ENCODE results near the gene AGPAT1. TPM values are rescaled to one million over a fixed set of nuclear protein-coding genes. Genes with fewer than 3 reads are reported as not detected.

AGPAT1 gene
- total and polyA plus RNA-seq, 2 of the 13 experiments (the other 11 are each of a cell fraction or from before 2014, with no cell fraction given): 51.3 to 139 TPM

DNA sequence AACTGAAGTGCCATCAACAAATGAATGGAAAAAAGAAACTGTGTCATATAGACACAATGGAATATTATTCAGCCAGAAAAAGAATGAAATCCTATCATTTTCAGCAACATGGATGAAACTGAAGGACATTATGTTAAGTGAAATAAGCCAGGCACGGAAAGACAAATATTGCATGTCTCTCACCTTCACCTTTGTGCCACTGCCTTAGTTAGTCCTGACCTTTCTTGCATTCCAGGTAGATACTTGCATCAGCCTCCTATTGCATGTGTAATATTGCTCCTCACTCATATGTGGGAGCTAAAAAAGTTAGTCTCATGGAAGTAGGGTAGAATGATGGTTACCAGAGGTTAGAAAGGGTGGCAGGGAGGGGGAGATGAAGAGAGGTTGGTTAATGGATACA is 33.1 kb upstream of the AGPAT1 start (continued):
- no peak for TF ChIP-seq MXI1 (IDR thresholded peaks at IDR 0.05; ENCODE audit: borderline replicate concordance, low read depth, low read length)
- no peak for TF ChIP-seq PREB (CRISPR knock-in tag; IDR thresholded peaks at IDR 0.05)
- peak; percentile 21 for TF ChIP-seq TEAD3 (CRISPR knock-in tag; optimal IDR thresholded peaks at IDR 0.05; ENCODE audit: borderline replicate concordance)
- TF ChIP-seq IKZF1 (IDR thresholded peaks at IDR 0.05): no peak
- no peak for TF ChIP-seq AKAP8 (CRISPR knock-in tag; IDR thresholded peaks at IDR 0.05)
- TF ChIP-seq FOSL2 (CRISPR knock-in tag; IDR thresholded peaks at IDR 0.05): no peak
- no peak for TF ChIP-seq ZBTB8A (CRISPR knock-in tag; IDR thresholded peaks at IDR 0.05; ENCODE audit: borderline replicate concordance, low read depth)
- no peak for TF ChIP-seq ZFP62 (CRISPR knock-in tag; IDR thresholded peaks at IDR 0.05)
- no peak for TF ChIP-seq ATRX (CRISPR knock-in tag; IDR thresholded peaks at IDR 0.05; ENCODE audit: borderline replicate concordance)
- peak in 1 of 2 experiments; percentile 95; a peak in 2 of 4 replicates for TF ChIP-seq ATF4 (CRISPR knock-in tag; IDR thresholded peaks at IDR 0.05)
- TF ChIP-seq CEBPB (IDR thresholded peaks at IDR 0.05; ENCODE audit: borderline replicate concordance, low read depth, low read length): peak; percentile 71
- no peak for TF ChIP-seq SNAPC5 (CRISPR knock-in tag; IDR thresholded peaks at IDR 0.05; ENCODE audit: borderline replicate concordance)
- TF ChIP-seq HIC2 (CRISPR knock-in tag; IDR thresholded peaks at IDR 0.05; ENCODE audit: low read depth): no peak
- TF ChIP-seq SP1 (IDR thresholded peaks at IDR 0.05): no peak
- no peak for TF ChIP-seq SP1 (CRISPR knock-in tag; IDR thresholded peaks at IDR 0.05)
- TF ChIP-seq ZNF660 (CRISPR knock-in tag; IDR thresholded peaks at IDR 0.05; ENCODE audit: borderline replicate concordance, low read depth): no peak
- TF ChIP-seq POLR2G (IDR thresholded peaks at IDR 0.05; ENCODE audit: low read depth, low read length): no peak
- TF ChIP-seq, protein P1, sequence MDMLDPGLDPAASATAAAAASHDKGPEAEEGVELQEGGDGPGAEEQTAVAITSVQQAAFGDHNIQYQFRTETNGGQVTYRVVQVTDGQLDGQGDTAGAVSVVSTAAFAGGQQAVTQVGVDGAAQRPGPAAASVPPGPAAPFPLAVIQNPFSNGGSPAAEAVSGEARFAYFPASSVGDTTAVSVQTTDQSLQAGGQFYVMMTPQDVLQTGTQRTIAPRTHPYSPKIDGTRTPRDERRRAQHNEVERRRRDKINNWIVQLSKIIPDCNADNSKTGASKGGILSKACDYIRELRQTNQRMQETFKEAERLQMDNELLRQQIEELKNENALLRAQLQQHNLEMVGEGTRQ (IDR thresholded peaks at IDR 0.05; ENCODE audit: low read depth, low read length): no peak
- TF ChIP-seq, protein P1 (CRISPR knock-in tag; IDR thresholded peaks at IDR 0.05; ENCODE audit: borderline replicate concordance): no peak
- TF ChIP-seq ZNF614 (CRISPR knock-in tag; IDR thresholded peaks at IDR 0.05; ENCODE audit: borderline replicate concordance): no peak
- TF ChIP-seq ZBTB4 (CRISPR knock-in tag; IDR thresholded peaks at IDR 0.05; ENCODE audit: borderline replicate concordance): no peak
- no peak for TF ChIP-seq ZNF317 (CRISPR knock-in tag; IDR thresholded peaks at IDR 0.05)
- TF ChIP-seq ESRRA (CRISPR knock-in tag; IDR thresholded peaks at IDR 0.05; ENCODE audit: low read depth): peak; percentile 45; the same call in 1 of the 2 replicates
